HepG2 (cell line): ENCODE results near the gene EVL. TPM values are rescaled to one million over a fixed set of nuclear protein-coding genes. Genes with fewer than 3 reads are reported as not detected.

ENCODE experiments used
- ATF7 ChIP-seq, 2 experiments: fragments of 450-650 bp in 1 of 2; sonication (generic) in 1 of 2; formaldehyde crosslinking in 1 of 2; IDR thresholded peaks; 2 replicates each; pipeline versions ENCODE4 v1.4.0 to v1.6.1; 2016 to 2020; ENCODE audit warnings: antibody characterized with exemption in 1 of 2, mild to moderate bottlenecking in 1 of 2, missing genetic modification reagents in 1 of 2
- CCAR2 ChIP-seq: fragments of 200-400 bp; formaldehyde crosslinking; optimal IDR thresholded peaks from 2 replicates; pipeline ENCODE3; 2018; ENCODE audit warnings: low read depth, mild to moderate bottlenecking, low read length, moderate library complexity
- CHCHD3 ChIP-seq: sonication (generic); formaldehyde crosslinking; IDR thresholded peaks from 2 replicates; pipeline ENCODE4 v1.8.0; 2022; ENCODE audit warnings: mild to moderate bottlenecking, missing genetic modification reagents, moderate library complexity
- EZH2 ChIP-seq: conservative IDR thresholded peaks from 2 replicates; pipeline ENCODE4 v1.6.1; 2012; ENCODE audit warnings: mild to moderate bottlenecking, low read depth, low read length, moderate library complexity
- KLF11 ChIP-seq: IDR thresholded peaks from 2 replicates; pipeline ENCODE4 v1.6.1; 2016; ENCODE audit warnings: missing compliant biosample characterization
- MAX ChIP-seq: IDR thresholded peaks from 2 replicates; pipeline ENCODE4 v1.6.1; 2012; ENCODE audit warnings: inconsistent platforms
- MEIS1 ChIP-seq: sonication (generic); formaldehyde crosslinking; IDR thresholded peaks from 2 replicates; pipeline ENCODE4 v1.9.0; 2021; ENCODE audit warnings: mild to moderate bottlenecking, missing genetic modification reagents, moderate library complexity, borderline replicate concordance
- NR2F6 ChIP-seq, 2 experiments: IDR thresholded peaks; 2 replicates each; pipeline ENCODE4 v1.6.1; 2016; ENCODE audit warnings: antibody characterized with exemption in 1 of 2, mild to moderate bottlenecking in 1 of 2
- POGZ ChIP-seq: sonication (generic); formaldehyde crosslinking; IDR thresholded peaks from 2 replicates; pipeline ENCODE4 v1.4.0; 2020; ENCODE audit warnings: mild to moderate bottlenecking, missing genetic modification reagents
- POLR2G ChIP-seq: fragments of 200-400 bp; formaldehyde crosslinking; IDR thresholded peaks from 2 replicates; pipeline ENCODE4 v1.6.1; 2018; ENCODE audit warnings: mild to moderate bottlenecking, low read depth, low read length, moderate library complexity
- RBAK ChIP-seq: sonication (generic); formaldehyde crosslinking; IDR thresholded peaks from 2 replicates; pipeline ENCODE4 v1.5.1; 2020; ENCODE audit warnings: mild to moderate bottlenecking, missing genetic modification reagents
- SMARCC2 ChIP-seq: fragments of 450-650 bp; IDR thresholded peaks from 2 replicates; pipeline ENCODE4 v1.6.1; 2017; ENCODE audit warnings: antibody characterized with exemption, mild to moderate bottlenecking
- SOX5 ChIP-seq: IDR thresholded peaks from 2 replicates; pipeline ENCODE4 v1.6.1; 2016; ENCODE audit warnings: borderline replicate concordance
- SP5 ChIP-seq: IDR thresholded peaks from 2 replicates; pipeline ENCODE4 v1.6.1; 2016; ENCODE audit warnings: low read depth, borderline replicate concordance
- TCF12 ChIP-seq, 2 experiments: fragments of 450-650 bp in 1 of 2; sonication (generic) in 1 of 2; formaldehyde crosslinking in 1 of 2; IDR thresholded peaks; 2 replicates each; pipeline versions ENCODE4 v1.6.1 to v1.8.0; 2017 to 2022; ENCODE audit warnings: antibody characterized with exemption in 1 of 2, mild to moderate bottlenecking in 1 of 2, missing genetic modification reagents in 1 of 2, moderate library complexity in 1 of 2
- TEAD3 ChIP-seq: optimal IDR thresholded peaks from 2 replicates; pipeline ENCODE3; 2016; ENCODE audit warnings: borderline replicate concordance
- ZKSCAN5 ChIP-seq: sonication (generic); formaldehyde crosslinking; IDR thresholded peaks from 2 replicates; pipeline ENCODE4 v1.5.1; 2020; ENCODE audit warnings: mild to moderate bottlenecking, missing genetic modification reagents
- ZMYM3 ChIP-seq: sonication (generic); formaldehyde crosslinking; IDR thresholded peaks from 2 replicates; pipeline ENCODE4 v1.5.1; 2020; ENCODE audit warnings: mild to moderate bottlenecking, missing genetic modification reagents
- ZNF143 ChIP-seq: sonication (generic); formaldehyde crosslinking; IDR thresholded peaks from 2 replicates; pipeline ENCODE4 v1.4.0; 2020; ENCODE audit warnings: missing genetic modification reagents
- ZNF20 ChIP-seq: sonication (generic); formaldehyde crosslinking; IDR thresholded peaks from 2 replicates; pipeline ENCODE4 v1.4.0; 2020; ENCODE audit warnings: mild to moderate bottlenecking, moderate library complexity, missing genetic modification reagents
- ZNF256 ChIP-seq: sonication (generic); formaldehyde crosslinking; conservative IDR thresholded peaks from 2 replicates; pipeline ENCODE4 v1.4.0; 2020; ENCODE audit warnings: missing genetic modification reagents
- ZNF343 ChIP-seq: sonication (generic); formaldehyde crosslinking; IDR thresholded peaks from 2 replicates; pipeline ENCODE4 v1.4.0; 2020; ENCODE audit warnings: mild to moderate bottlenecking, missing genetic modification reagents
- ZNF644 ChIP-seq: IDR thresholded peaks from 2 replicates; pipeline ENCODE4 v1.6.1; 2016; ENCODE audit warnings: low read depth
- ZNF776 ChIP-seq: sonication (generic); formaldehyde crosslinking; IDR thresholded peaks from 2 replicates; pipeline ENCODE4 v1.4.0; 2020; ENCODE audit warnings: mild to moderate bottlenecking, missing genetic modification reagents
- ZSCAN30 ChIP-seq: sonication (generic); formaldehyde crosslinking; IDR thresholded peaks from 2 replicates; pipeline ENCODE4 v1.5.0; 2020; ENCODE audit warnings: mild to moderate bottlenecking, missing genetic modification reagents
- polyA plus RNA-seq, 8 experiments: library from polyadenylated mRNA; depleted of rRNA in 3 of 8; stranded (reverse) in 7 of 8; unstranded in 1 of 8; fragments of >200 nt; fragmentation: Illumina TruSeq in 4 of 8; extraction: Trizol in 4 of 8; gene quantifications; 2 replicates each; pipeline versions ENCODE4 v1.2.1 to v1.2.3, GENCODE V29; 2011 to 2016; ENCODE audit warnings: low read depth in 4 of 8, missing spikeins in 1 of 8, mixed read lengths in 1 of 8; ENCODE audit not compliant: insufficient read depth in 1 of 8
- total RNA-seq, 5 experiments: library from RNA; depleted of rRNA; stranded (reverse); fragments of >200 nt; fragmentation: Illumina TruSeq; extraction: Trizol; gene quantifications; 2 replicates each; pipeline ENCODE4 v1.2.3, GENCODE V29; 2016; ENCODE audit warnings: low read depth in 1 of 5
- TF ChIP-seq, protein P1 (sequence below): sonication (generic); formaldehyde crosslinking; IDR thresholded peaks from 2 replicates; pipeline ENCODE4 v1.5.0; 2020; ENCODE audit warnings: mild to moderate bottlenecking, missing genetic modification reagents
- TF ChIP-seq, protein P2 (sequence below): sonication (generic); formaldehyde crosslinking; IDR thresholded peaks from 2 replicates; pipeline ENCODE4 v1.4.0; 2020; ENCODE audit warnings: missing genetic modification reagents

Gene EVL
- total and polyA plus RNA-seq, 2 of the 13 experiments (the other 11 are each of a cell fraction or from before 2014, with no cell fraction given): 15.1 to 31.2 TPM

- TF ChIP-seq SP5 (CRISPR knock-in tag) (no peak; the same call in 1 of the 2 replicates), POLR2G (no peak), ZNF20 (CRISPR knock-in tag) (no peak), ZNF644 (peak; percentile 18; the same call in 1 of the 2 replicates), TEAD3 (CRISPR knock-in tag) (peak; percentile 9), EZH2 (no peak), ZNF343 (CRISPR knock-in tag) (no peak), NR2F6 (IDR thresholded peaks at IDR 0.05) (peak; percentile 22; the same call in 1 of the 2 replicates), NR2F6 (CRISPR knock-in tag; IDR thresholded peaks at IDR 0.05) (peak; percentile 60; the same call in 1 of the 2 replicates), ZMYM3 (CRISPR knock-in tag) (peak; percentile 18; the same call in 1 of the 2 replicates), RBAK (CRISPR knock-in tag) (no peak), SMARCC2 (no peak), ZKSCAN5 (CRISPR knock-in tag) (no peak), MAX (peak; percentile 64; the same call in 1 of the 2 replicates), ZNF776 (CRISPR knock-in tag) (no peak), ZSCAN30 (CRISPR knock-in tag) (no peak), POGZ (CRISPR knock-in tag) (no peak), CCAR2 (peak; percentile 29), ZNF256 (CRISPR knock-in tag) (no peak), TCF12 (IDR thresholded peaks at IDR 0.05) (no peak), TCF12 (CRISPR knock-in tag; IDR thresholded peaks at IDR 0.05) (no peak), CHCHD3 (CRISPR knock-in tag) (no peak), ZNF143 (CRISPR knock-in tag) (no peak), KLF11 (CRISPR knock-in tag) (no peak), SOX5 (CRISPR knock-in tag) (no peak), MEIS1 (CRISPR knock-in tag) (no peak), ATF7 (IDR thresholded peaks at IDR 0.05) (no peak), ATF7 (CRISPR knock-in tag; IDR thresholded peaks at IDR 0.05) (no peak)
- TF ChIP-seq, protein P1, sequence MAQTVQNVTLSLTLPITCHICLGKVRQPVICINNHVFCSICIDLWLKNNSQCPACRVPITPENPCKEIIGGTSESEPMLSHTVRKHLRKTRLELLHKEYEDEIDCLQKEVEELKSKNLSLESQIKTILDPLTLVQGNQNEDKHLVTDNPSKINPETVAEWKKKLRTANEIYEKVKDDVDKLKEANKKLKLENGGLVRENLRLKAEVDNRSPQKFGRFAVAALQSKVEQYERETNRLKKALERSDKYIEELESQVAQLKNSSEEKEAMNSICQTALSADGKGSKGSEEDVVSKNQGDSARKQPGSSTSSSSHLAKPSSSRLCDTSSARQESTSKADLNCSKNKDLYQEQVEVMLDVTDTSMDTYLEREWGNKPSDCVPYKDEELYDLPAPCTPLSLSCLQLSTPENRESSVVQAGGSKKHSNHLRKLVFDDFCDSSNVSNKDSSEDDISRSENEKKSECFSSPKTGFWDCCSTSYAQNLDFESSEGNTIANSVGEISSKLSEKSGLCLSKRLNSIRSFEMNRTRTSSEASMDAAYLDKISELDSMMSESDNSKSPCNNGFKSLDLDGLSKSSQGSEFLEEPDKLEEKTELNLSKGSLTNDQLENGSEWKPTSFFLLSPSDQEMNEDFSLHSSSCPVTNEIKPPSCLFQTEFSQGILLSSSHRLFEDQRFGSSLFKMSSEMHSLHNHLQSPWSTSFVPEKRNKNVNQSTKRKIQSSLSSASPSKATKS (CRISPR knock-in tag): no peak
- TF ChIP-seq, protein P2, sequence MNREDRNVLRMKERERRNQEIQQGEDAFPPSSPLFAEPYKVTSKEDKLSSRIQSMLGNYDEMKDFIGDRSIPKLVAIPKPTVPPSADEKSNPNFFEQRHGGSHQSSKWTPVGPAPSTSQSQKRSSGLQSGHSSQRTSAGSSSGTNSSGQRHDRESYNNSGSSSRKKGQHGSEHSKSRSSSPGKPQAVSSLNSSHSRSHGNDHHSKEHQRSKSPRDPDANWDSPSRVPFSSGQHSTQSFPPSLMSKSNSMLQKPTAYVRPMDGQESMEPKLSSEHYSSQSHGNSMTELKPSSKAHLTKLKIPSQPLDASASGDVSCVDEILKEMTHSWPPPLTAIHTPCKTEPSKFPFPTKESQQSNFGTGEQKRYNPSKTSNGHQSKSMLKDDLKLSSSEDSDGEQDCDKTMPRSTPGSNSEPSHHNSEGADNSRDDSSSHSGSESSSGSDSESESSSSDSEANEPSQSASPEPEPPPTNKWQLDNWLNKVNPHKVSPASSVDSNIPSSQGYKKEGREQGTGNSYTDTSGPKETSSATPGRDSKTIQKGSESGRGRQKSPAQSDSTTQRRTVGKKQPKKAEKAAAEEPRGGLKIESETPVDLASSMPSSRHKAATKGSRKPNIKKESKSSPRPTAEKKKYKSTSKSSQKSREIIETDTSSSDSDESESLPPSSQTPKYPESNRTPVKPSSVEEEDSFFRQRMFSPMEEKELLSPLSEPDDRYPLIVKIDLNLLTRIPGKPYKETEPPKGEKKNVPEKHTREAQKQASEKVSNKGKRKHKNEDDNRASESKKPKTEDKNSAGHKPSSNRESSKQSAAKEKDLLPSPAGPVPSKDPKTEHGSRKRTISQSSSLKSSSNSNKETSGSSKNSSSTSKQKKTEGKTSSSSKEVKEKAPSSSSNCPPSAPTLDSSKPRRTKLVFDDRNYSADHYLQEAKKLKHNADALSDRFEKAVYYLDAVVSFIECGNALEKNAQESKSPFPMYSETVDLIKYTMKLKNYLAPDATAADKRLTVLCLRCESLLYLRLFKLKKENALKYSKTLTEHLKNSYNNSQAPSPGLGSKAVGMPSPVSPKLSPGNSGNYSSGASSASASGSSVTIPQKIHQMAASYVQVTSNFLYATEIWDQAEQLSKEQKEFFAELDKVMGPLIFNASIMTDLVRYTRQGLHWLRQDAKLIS: no peak
These were observed 75.3 kb downstream of the EVL start (continued) for GRCh38 chr14:100140452-100141078.
